Measurements from ENCODE around the gene MTOR. TPM values are rescaled to one million over a fixed set of nuclear protein-coding genes. Genes with fewer than 3 reads are reported as not detected.
"Not testable (repeated sequence)": the region's sequence is repeated elsewhere in the genome, so short reads cannot be mapped to it uniquely, and the experiment has no call there.

The MTOR gene
- total RNA-seq, 1 donor from 2014 or later = 36.1 TPM

DNA sequence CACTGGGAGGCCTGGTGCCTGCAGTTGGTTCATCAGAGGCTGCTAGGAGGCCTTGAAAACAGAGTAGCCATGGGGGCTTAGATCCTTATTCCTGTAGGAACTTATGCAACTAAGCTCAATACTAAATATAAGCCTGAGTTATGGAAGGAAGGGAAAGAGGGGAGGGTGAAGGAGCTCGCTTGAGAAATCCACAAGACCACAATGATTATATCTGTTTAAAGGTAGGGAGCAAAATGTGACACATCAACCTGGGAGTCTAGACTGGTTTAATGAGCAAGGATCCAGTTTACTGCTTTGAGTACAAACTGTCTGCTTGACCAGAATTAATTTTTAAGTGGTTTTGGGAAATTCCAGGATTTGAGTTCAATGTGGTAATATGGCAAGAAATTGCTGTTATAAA is 93.6 kb downstream of the MTOR start:
- intact Hi-C loops (cut with DNase I) = no loop called here

DNA sequence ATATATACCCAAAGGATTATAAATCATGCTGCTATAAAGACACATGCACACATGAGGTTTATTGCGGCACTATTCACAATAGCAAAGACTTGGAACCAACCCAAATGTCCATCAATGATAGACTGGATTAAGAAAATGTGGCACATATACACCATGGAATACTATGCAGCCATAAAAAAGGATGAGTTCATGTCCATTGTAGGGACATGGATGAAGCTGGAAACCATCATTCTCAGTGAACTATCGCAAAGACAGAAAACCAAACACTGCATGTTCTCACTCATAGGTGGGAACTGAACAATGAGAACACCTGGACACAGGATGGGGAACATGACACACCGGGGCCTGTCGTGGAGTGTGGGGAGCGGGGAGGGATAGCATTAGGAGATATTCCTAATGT is 95.6 kb downstream of the MTOR start:
- intact Hi-C loops (cut with DNase I); DNase-seq (ENCODE audit: low spot score); ATAC-seq: not testable (repeated sequence)

More for the DNA sequence above, 93.6 kb downstream of the MTOR start:
- DNase-seq (ENCODE audit: low spot score) (no peak), ATAC-seq (no peak)

GRCh38 chr1:11162752-11163151 is 99.6 kb downstream of the MTOR start:
- intact Hi-C loops (cut with DNase I); ATAC-seq: not testable (repeated sequence)

GRCh38 chr1:11158720-11159321 is 103.5 kb downstream of the MTOR start:
- DNase-seq (ENCODE audit: low spot score) (peak; percentile 22), ATAC-seq (peak; percentile 48)
- intact Hi-C loops (cut with DNase I) = no loop called here

More at GRCh38 chr1:11162752-11163151, 99.6 kb downstream of the MTOR start:
- DNase-seq (ENCODE audit: low spot score) = not testable (repeated sequence)

DNA sequence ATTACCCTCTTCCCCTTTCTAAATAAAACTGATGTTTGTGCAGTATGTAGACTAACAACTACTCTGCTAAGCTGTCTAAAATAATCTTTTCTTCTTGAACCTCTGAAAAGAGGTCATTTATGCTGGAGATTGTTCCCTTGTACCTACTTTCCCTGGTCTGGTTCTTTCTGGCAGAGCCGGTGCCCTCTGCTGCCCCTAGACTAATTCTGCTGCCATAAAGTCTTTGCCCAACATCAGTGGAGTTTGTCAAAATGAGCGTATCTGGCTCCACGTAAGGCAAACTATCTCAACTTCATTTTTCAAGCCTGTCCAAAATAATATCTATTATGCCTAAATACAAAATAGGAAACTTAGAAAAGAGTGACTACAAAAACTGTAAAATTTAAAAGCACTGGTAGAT is 104.1 kb downstream of the MTOR start:
- ATAC-seq (peak; percentile 5), DNase-seq (ENCODE audit: low spot score) (peak; percentile 12)
- intact Hi-C loops (cut with DNase I) = no loop called here

GRCh38 chr1:11157867-11158266 is 104.5 kb downstream of the MTOR start:
- DNase-seq (ENCODE audit: low spot score) (peak; percentile 70), ATAC-seq (peak; percentile 96)
- intact Hi-C loops (cut with DNase I) = no loop called here

DNA sequence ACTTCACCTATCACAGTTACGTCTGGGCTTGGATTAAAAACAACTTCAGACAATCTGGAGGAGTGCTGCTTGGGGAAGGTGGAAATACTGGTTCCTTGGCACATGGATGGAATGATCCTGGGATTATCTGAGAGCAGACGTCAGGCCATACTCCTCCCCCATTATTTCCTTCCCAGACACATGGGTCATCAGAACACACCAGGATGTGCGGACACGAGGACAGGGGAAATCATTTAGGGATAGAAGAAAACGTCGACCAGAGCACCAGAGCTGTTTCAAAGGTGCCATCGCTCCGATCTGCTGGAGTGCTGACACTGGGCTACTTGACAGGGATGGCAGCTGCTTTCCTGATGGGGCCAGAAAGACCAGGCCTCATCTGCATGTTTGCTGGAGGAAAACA is 105.0 kb downstream of the MTOR start:
- intact Hi-C loops (cut with DNase I) = no loop called here
- ATAC-seq (peak; percentile 33), DNase-seq (ENCODE audit: low spot score) (peak; percentile 47)

DNA sequence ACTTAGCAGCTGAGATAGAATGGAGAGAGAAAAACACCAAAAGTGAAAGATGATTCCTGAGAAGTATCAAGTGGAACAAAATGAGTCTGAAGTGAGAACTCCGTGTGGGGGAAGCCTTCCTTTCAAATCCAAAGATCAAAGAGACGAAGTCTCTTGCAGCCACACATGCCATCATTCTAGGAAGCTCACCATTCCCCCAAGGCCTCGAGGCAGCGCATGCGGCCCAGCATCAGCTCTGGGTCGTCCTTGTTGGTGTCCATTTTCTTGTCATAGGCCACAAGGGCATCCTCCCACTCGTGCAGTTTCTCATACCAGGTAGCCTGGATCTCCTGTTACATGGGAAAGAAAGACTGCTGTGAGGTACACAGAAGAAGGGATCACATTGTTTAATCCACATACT is 105.4 kb downstream of the MTOR start:
- no peak for ATAC-seq
- DNase-seq (ENCODE audit: low spot score) = no peak
- intact Hi-C loops (cut with DNase I) = no loop called here

GRCh38 chr1:11156441-11156840 is 105.9 kb downstream of the MTOR start:
- no peak for DNase-seq (ENCODE audit: low spot score)
- no peak for ATAC-seq
- intact Hi-C loops (cut with DNase I) = no loop called here

DNA sequence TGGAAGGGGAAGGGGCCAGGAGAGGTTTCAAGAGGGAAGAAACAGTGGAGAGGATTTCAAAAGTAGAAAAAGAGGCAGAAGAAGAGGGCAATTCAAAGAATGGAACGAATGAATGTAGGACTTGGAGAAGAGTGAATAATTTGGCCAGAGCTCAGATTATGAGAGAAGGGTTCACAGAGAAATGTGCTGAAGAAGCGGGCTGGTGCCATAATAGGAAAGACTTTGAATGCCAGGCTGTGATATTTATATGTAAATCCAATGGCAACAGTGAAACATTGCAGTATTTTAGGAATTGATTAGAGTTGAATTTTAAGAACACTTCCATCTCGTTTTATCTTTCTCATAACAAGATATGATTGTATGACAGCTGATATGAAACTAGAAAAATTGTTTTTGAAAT is 109.2 kb downstream of the MTOR start:
- intact Hi-C loops (cut with DNase I) = no loop called here
- ATAC-seq (no peak), DNase-seq (ENCODE audit: low spot score) (no peak)

- no peak for DNase-seq (ENCODE audit: low spot score)
- no peak for ATAC-seq
- intact Hi-C loops (cut with DNase I) = no loop called here
Observed at GRCh38 chr1:11152755-11153154, 109.6 kb downstream of the MTOR start.

DNA sequence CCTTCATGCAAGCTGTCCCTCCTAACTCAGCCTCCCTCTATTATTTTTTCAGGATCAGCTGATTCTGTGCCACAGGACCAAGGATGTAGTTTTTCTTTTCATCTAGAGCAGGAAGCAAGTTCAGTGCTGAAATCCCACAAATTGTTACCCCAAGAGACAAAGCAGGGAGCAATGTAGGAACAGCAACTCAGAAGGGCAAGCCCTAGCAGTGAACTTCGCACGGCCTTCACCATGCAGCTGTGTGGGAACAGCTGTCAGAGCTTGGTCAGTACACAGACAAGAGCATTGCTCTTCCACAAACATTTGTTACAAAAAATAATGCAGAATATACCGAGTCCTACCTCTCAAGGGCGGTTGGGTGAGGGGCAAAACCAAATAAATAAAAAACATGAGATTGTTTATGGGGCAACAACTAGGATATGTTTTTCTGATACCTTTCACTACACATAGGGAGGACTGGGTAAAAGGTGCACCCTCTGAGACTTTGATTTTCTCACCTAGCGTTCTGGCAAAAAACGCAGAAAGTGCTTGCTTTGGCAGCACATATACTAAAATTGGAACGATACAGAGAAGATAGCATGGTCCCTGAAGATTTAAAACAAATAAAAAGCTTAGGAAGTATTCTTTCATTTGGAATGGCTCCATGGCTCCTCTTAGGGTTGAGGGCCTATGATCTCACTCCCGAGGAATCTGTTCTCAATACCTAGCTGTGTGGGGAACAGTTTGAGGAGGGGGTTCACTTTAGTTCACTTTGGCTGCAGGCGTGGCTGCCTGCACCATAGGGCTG is 110.3 kb downstream of the MTOR start:
- DNase-seq (ENCODE audit: low spot score) = peak; percentile 60
- intact Hi-C loops (cut with DNase I) = no loop called here
- ATAC-seq = peak; percentile 96

- intact Hi-C loops (cut with DNase I) = no loop called here
- ATAC-seq (peak; percentile 45), DNase-seq (ENCODE audit: low spot score) (peak; percentile 50)
Observed at GRCh38 chr1:11151114-11151513, 111.2 kb downstream of the MTOR start.

GRCh38 chr1:11150326-11150725 is 112.0 kb downstream of the MTOR start:
- DNase-seq (ENCODE audit: low spot score) (no peak), ATAC-seq (no peak)
- intact Hi-C loops (cut with DNase I) = no loop called here

- DNase-seq (ENCODE audit: low spot score) = no peak
- intact Hi-C loops (cut with DNase I) = no loop called here
- no peak for ATAC-seq
Observed at GRCh38 chr1:11147197-11147770, 115.1 kb downstream of the MTOR start.

GRCh38 chr1:11145741-11146140 is 116.6 kb downstream of the MTOR start:
- DNase-seq (ENCODE audit: low spot score) (no peak), ATAC-seq (no peak)
- intact Hi-C loops (cut with DNase I) = no loop called here

- ATAC-seq (peak; percentile 16), DNase-seq (ENCODE audit: low spot score) (no peak)
- intact Hi-C loops (cut with DNase I) = no loop called here
Observed at GRCh38 chr1:11144570-11145256, 117.6 kb downstream of the MTOR start.

GRCh38 chr1:11143907-11144306 is 118.4 kb downstream of the MTOR start:
- ATAC-seq = no peak
- intact Hi-C loops (cut with DNase I) = no loop called here
- no peak for DNase-seq (ENCODE audit: low spot score)

- intact Hi-C loops (cut with DNase I) = no loop called here
- peak; percentile 70 for ATAC-seq
- no peak for DNase-seq (ENCODE audit: low spot score)
Observed at GRCh38 chr1:11143401-11143800, 119.0 kb downstream of the MTOR start.

Data from sciatic nerve (tissue), 2 donors.